Activated T-helper 2 cell treated with anti-CD3 and anti-CD28 coated beads, Interferon-gamma antibody, Interleukin-2, Interleukin-4, amounts not matched to agents 10 μg/mL and 5 μg/mL and 100 μg/mL, durations not matched to agents 14 hours and 24 hours and 36 hours (primary cell): ENCODE measurements around the gene NLGN4X. TPM values are rescaled to one million over a fixed set of nuclear protein-coding genes. Genes with fewer than 3 reads are reported as not detected.

Experiments used
- DNase-seq: peaks from one replicate; pipeline ENCODE4 v3.0.0; 2021; ENCODE audit warnings: low spot score
- H3K27ac Mint-ChIP-seq: one replicate; pipeline ENCODE4 v1.8.0; 2021; ENCODE audit warnings: mixed read lengths
- H3K27me3 Mint-ChIP-seq: one replicate; pipeline ENCODE4 v1.8.0; 2021; ENCODE audit warnings: low read depth, mixed read lengths
- H3K36me3 Mint-ChIP-seq: one replicate; pipeline ENCODE4 v1.8.0; 2021; ENCODE audit warnings: low read depth, mixed read lengths
- H3K4me1 Mint-ChIP-seq: one replicate; pipeline ENCODE4 v1.8.0; 2021; ENCODE audit warnings: low read depth, mixed read lengths
- H3K4me3 Mint-ChIP-seq: one replicate; pipeline ENCODE4 v1.8.0; 2021; ENCODE audit warnings: low read depth, mild to moderate bottlenecking, moderate library complexity, mixed read lengths
- H3K9me3 Mint-ChIP-seq: one replicate; pipeline ENCODE4 v1.8.0; 2021; ENCODE audit warnings: mixed read lengths
- intact Hi-C: fragments of 100-400 bp; cut with micrococcal nuclease; formaldehyde crosslinking; loops from one replicate; pipeline ENCODE4 v1.15.1; 2023
- total RNA-seq: library from RNA; stranded (reverse); gene quantifications from 2 replicates; pipeline ENCODE4 v1.2.3, GENCODE V29; 2022

Gene NLGN4X
- total RNA-seq, 1 donor from 2014 or later, result 0.09 TPM

DNA sequence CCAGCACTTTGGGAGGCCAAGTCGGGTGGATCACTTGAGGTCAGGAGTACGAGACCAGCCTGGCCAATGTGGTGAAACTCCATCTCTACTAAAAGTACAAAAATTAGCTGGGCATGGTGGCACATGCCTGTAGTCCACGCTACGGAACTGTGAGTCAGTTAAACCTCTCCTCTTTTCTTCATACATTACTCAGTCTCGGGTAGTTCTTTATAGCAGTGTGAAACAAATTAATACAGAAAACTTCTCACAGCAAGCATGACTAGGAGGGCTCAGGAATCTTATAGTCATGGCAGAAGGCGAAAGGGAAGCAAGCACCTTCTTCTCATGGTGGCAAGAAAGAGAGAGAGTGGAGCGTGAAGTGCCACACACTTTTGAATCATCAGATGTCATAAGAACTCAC is 358.9 kb downstream of the NLGN4X start:
- no peak overlapping the region for H3K4me3 Mint-ChIP-seq
- intact Hi-C loops, result no loop called here
- no peak for DNase-seq
- H3K27me3 Mint-ChIP-seq, result no peaks in the 10 kb centered on the region
- no peak overlapping the region for H3K27ac Mint-ChIP-seq
- H3K9me3 Mint-ChIP-seq, result peaks cover 5% of the 10 kb centered on the region
- H3K36me3 Mint-ChIP-seq, result no peaks in the 10 kb centered on the region
- no peaks in the 10 kb centered on the region for H3K4me1 Mint-ChIP-seq

DNA sequence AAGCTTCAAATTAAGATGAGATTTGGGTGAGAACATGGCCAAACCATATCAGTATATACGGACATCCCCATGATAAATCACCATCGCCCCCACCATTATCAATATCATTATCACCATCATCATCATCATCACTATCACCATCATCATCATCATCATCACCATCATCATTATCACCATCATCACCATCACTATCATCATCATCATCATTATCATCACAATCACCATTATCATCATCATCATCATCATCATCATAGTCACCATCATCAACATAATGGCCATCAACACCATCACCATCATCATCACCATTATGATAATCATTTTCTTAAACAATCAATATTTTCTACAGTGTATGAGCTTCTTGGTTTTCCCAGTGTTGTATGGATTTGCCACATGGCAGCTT is 360.9 kb downstream of the NLGN4X start:
- intact Hi-C loops, result no loop called here
- H3K27ac Mint-ChIP-seq, result no peak overlapping the region
- peaks cover 5% of the 10 kb centered on the region for H3K9me3 Mint-ChIP-seq
- H3K27me3 Mint-ChIP-seq, result no peaks in the 10 kb centered on the region
- no peaks in the 10 kb centered on the region for H3K36me3 Mint-ChIP-seq
- no peak overlapping the region for H3K4me3 Mint-ChIP-seq
- H3K4me1 Mint-ChIP-seq, result no peaks in the 10 kb centered on the region
- no peak for DNase-seq

- no peaks in the 10 kb centered on the region for H3K4me1 Mint-ChIP-seq
- DNase-seq, result no peak
- H3K27ac Mint-ChIP-seq, result no peak overlapping the region
- intact Hi-C loops, result no loop called here
- H3K9me3 Mint-ChIP-seq, result no peaks in the 10 kb centered on the region
- no peaks in the 10 kb centered on the region for H3K27me3 Mint-ChIP-seq
- no peaks in the 10 kb centered on the region for H3K36me3 Mint-ChIP-seq
- H3K4me3 Mint-ChIP-seq, result no peak overlapping the region
Observed at GRCh38 chrX:5857232-5857631, 371.4 kb downstream of the NLGN4X start.

GRCh38 chrX:5852941-5853340 is 375.7 kb downstream of the NLGN4X start:
- no peak overlapping the region for H3K27ac Mint-ChIP-seq
- no peaks in the 10 kb centered on the region for H3K9me3 Mint-ChIP-seq
- no peaks in the 10 kb centered on the region for H3K4me1 Mint-ChIP-seq
- H3K27me3 Mint-ChIP-seq, result no peaks in the 10 kb centered on the region
- intact Hi-C loops, result no loop called here
- DNase-seq, result no peak
- H3K4me3 Mint-ChIP-seq, result no peak overlapping the region
- H3K36me3 Mint-ChIP-seq, result no peaks in the 10 kb centered on the region

- Mint-ChIP-seq H3K9me3 (peaks cover 6% of the 10 kb centered on the region), H3K27me3 (no peaks in the 10 kb centered on the region), H3K27ac (no peak overlapping the region), H3K36me3 (no peaks in the 10 kb centered on the region), H3K4me3 (no peak overlapping the region), H3K4me1 (no peaks in the 10 kb centered on the region)
- intact Hi-C loops, result no loop called here
- DNase-seq, result no peak
Observed at GRCh38 chrX:5842601-5843000, 386.1 kb downstream of the NLGN4X start.
